GM21515 (cell line): Measurements from ENCODE around the gene SORCS2.

Experiments used
- ATAC-seq: cut with Tn5 transposase; IDR thresholded peaks from one replicate; pipeline ENCODE4 v1.9.1; 2021; ENCODE audit not compliant: unreplicated experiment

SORCS2 gene

DNA sequence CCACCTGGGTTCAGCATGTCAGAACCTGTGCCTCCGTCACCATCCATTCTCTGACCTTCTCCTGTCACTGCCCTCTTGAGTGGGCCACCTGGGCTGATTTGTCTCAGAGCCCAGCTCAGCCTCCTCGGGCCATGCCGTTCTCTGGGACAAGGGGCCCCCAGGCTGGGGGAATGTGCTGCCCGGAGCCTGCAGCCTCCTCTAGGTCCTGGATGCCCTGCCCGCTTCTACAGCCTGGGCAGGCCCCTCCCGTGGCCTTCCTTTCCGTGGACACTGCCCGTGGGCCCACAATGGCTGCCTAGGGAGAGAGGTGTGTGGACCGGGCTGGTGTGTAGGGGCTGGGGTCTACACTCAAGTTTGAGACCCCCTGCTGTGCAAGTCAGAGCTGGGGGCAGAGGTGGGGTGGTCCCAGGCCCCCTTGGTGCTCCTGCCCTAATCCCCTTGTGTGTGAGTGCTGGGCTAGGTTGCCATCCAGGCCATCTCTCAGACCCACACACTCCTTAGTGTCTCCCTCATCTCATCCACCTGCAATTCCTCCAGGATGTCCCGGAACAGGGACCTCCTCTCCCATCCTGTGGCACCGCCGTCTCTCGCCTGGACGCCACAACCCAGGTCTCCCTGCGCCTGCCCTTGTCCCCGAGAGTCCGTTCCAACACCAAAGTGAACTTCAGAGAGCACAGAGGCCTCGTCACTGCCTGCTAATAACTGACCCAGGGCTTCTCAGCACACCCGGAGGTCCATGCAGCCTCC is 230.0 kb downstream of the SORCS2 start:
- no peak for ATAC-seq

- ATAC-seq: no peak
Measured at GRCh38 chr4:7422898-7423180, 230.5 kb downstream of the SORCS2 start.

- no peak for ATAC-seq
Measured at GRCh38 chr4:7423391-7423790, 231.1 kb downstream of the SORCS2 start.

DNA sequence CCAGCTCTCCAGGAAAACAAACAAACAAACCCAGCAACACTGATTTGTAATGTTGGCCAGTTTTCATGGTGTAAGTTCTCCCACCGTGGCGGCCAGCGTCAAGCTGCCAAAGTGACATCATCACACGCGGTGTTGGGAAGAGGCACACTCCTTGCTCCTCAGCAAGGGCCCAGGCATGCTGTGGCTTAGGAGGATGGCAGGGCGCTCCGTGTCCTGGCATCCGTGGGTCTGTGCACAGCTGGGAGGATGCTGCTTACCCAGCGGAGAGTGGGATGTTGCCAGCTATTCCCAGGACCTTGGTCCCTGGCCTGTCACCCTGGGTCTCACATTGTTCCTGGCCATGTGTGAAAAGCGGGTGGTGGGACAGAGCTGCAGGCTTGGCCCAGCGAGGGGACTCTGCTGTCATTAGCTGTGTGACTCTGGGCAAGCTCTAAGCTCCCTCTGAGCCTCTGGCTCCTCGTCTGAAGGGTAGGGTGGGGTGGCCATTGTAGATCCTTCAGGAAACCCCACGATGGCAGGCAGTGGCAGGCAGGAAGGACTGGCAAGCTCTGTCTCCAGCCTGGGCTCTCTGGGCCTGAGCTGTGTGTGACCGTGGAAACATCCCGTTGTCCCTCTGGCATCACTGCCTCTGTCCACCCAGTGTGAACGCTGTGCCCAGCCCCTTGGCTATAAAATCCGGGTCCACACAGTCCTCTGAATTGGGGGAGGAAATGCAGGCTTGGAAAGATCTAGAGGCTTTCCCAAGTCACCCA is 231.6 kb downstream of the SORCS2 start:
- ATAC-seq: no peak

DNA sequence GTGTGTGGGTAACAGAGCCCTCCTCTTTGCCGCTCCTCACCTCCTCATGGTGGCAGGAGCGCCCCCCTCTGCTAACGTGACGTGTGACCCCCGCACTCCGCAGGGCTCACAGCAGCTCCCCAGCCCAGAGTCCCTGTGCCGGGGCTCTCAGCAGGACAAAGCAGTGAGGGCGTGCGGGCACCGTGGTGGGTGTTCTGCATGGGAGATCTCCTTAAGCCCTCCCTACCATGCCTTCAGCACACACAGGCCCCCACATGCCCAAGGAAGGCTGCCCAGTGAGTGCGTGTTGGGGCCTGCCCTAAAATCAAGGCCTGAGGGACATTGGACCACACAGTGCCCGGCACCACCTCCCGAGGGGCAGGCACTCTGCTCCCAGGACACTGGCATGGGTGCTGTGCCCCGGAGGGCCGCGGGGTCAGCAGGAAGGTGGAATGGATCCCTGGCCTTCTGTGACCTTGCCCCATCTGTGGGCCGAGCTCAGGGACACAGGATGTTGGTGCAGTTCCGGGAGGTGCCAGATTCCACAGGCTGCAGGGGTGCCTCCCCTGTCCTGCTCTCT is 232.3 kb downstream of the SORCS2 start:
- no peak for ATAC-seq

- ATAC-seq: no peak
Measured at GRCh38 chr4:7425124-7425523, 232.8 kb downstream of the SORCS2 start.

DNA sequence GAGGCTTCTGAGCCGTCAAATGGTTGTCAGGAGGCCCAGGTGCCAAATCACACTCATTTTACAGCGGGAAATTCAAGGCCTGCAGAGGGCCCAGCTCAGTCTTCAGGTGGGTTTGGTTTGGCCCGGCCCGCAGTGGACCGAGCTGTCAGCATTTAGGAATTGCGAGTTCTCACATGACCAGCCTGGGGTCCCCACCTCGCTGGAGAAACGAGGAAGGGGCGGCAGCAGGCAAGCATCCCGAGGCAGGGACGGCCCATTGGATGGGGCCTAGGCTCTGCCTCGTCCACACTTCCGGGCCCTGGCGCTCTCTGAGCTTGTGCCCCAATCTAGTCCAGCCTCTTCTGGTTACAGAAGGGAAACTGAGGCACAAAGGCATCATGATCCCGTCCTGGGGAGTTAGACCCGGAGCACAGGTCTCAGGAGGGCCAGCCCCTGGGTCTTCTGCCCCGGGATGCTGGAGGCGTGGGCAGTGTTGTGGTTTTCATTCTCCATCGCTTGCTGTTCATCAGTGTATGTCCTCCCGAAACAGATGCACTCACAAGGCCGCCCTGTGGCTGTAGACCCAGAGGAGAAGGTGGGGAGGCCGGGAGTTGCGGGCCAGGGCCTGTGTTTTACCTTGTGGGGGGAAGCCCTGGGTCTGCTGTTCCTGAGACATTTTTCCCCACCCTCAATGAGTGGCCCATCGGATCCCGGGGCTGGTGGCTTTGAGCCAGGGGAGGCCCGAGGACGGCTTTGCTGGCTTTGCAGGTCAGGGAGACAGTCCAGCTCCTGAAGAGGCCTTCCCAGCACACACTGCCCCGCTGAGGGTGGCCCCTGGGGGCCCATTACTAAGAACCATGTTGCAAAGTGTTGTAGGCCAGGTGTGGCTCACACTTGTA is 233.5 kb downstream of the SORCS2 start:
- ATAC-seq: no peak

DNA sequence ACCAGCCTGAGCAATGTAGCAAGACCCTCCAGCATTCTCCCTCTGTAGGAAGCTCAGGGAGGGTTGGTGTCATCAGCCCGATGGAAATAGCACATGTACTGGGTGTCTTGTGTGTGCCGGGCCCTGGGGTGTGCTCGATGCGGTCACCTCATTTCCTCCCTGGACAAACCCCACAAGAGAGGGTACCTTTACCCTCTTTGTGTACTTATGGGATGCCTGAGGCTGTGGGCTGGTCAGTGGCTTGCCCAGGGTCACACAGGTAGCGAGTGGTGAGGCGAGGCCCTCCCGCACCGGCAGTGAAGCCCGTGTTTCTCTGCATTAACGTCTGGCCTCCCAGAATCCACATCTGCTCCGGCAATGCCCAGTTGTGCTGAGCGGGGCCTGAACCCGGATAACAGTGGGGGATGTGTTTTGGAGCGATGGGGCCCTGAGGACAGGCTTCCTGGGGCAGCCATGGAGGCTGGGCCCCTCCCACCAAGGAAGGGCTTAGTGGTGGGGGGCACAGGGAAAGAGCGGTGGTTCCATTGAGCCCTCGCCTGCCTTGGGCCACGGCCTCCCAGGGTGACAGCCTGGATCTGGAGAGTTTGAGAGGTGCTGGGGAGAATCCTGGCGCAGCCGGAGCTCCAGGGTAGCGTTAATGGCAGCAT is 234.3 kb downstream of the SORCS2 start:
- ATAC-seq: no peak

DNA sequence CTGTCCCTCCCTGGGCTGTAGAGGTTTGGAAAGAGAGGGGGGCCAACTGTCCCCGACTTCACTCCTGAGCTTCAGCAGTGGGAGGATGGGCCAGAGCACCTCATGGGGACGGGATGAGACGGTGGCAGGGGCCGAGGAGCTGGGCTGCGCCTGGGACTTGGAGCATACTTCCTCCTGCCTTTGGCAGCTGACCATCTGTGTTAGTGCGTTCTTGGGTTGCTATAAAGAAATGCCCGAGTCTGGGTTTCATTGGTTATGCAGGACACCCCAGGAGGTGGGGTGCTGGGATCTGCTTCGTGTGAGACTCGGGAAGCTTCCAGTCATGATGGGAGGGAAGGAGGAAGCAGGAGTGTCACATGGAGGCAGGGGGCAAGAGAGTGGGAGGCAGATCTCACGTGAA is 235.0 kb downstream of the SORCS2 start:
- no peak for ATAC-seq

DNA sequence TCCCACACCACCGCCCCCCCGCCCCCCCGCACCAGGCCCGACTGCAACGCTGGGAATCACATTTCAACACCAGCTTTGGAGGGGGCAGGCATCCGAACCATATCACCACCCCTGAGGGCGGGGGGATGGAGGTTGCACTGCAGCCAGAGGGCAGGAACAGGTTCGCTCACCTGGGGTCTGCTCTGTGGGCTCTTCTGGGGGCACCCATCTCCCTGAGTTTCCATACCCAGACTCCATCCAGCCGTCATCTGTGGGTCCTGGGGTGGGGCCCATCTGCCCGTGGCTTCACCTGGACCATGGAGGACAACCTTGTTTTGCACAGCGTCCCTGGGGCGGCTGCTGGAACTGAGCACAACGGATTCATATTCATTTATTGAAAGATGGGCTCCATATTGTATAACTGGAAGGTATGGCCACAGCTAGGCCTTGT is 235.5 kb downstream of the SORCS2 start:
- ATAC-seq: no peak

DNA sequence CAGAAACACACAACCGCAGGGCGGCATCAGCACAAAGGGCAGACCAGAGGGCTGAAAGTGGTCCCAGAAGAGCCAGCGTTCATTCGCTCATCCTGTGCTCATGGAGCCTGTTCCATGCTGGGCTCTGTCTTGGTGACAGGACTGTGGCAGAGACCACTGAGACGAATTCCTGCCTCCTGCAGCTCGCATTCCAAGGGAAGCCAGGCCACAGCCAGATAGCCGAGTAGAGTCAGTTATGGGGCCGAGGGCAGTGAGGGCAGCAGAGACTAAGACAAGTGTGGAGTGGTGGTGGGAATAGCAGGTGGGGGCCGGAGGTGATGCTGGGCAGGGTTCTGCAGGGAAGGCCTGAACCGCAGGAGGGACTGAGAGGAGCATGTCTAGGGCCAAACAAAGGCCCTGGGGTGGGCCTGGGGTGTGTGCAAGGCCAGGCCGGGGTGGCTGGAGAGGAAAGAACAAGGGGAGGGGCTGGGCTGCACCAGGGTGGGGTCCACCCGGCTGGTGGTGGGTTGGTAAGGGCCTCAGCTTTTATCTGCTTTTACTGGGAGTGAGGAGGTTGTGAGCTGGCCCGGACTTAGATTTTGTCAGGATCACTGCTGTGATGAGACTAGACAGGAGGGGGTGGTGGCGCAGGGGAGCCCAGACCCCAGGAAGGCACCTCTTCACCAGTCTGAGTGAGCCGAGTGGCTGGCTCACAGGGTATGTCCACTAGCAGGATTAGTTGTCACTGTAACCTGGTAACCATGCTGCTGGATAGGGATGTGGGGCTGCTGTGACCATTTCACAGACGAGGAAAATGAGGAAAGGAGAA is 236.1 kb downstream of the SORCS2 start:
- ATAC-seq: no peak

- no peak for ATAC-seq
Measured at GRCh38 chr4:7429069-7429416, 236.7 kb downstream of the SORCS2 start.

DNA sequence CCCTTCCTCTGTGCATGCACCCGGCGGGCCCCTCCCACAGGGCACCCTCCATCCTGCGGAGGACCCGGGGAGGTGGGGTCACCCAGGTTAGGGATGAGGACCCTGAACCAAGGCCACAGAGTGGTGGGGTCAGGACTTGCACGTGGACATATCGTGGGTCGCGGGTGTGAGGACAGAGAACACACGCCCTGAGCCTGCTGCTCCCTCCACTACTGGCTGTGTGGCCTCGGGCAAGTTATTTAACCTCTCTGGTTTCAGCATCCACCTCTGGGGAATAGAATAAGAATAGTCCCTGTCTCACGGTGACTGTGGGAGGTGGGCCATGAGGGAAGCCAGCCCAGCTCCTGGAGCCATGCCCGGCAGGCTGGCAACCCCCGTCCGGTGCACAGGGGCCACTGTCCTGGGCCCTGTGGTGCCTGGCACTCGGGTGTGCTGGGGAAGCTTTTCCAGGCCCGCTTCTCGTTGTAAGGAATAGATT is 237.3 kb downstream of the SORCS2 start:
- ATAC-seq: no peak

- no peak for ATAC-seq
Measured at GRCh38 chr4:7430368-7430964, 238.1 kb downstream of the SORCS2 start.

- no peak for ATAC-seq
Measured at GRCh38 chr4:7430965-7431695, 238.8 kb downstream of the SORCS2 start.

GRCh38 chr4:7431696-7432530 is 239.6 kb downstream of the SORCS2 start:
- ATAC-seq: no peak

- ATAC-seq: no peak
Measured at GRCh38 chr4:7432531-7433375, 240.4 kb downstream of the SORCS2 start.
